PC-9 (cell line): Measurements from ENCODE around the gene COG3.

Experiments
- CTCF ChIP-seq: fragments of 200-600 bp; sonication (generic); conservative IDR thresholded peaks from 2 replicates; pipeline ENCODE4 v1.6.1; 2017; ENCODE audit warnings: mixed run types, antibody characterized with exemption, mild to moderate bottlenecking, moderate library complexity
- EZH2 ChIP-seq: fragments of 200-600 bp; sonication (generic); IDR thresholded peaks from 2 replicates; pipeline ENCODE4 v1.8.0; 2017; ENCODE audit warnings: antibody characterized with exemption, low read depth

DNA sequence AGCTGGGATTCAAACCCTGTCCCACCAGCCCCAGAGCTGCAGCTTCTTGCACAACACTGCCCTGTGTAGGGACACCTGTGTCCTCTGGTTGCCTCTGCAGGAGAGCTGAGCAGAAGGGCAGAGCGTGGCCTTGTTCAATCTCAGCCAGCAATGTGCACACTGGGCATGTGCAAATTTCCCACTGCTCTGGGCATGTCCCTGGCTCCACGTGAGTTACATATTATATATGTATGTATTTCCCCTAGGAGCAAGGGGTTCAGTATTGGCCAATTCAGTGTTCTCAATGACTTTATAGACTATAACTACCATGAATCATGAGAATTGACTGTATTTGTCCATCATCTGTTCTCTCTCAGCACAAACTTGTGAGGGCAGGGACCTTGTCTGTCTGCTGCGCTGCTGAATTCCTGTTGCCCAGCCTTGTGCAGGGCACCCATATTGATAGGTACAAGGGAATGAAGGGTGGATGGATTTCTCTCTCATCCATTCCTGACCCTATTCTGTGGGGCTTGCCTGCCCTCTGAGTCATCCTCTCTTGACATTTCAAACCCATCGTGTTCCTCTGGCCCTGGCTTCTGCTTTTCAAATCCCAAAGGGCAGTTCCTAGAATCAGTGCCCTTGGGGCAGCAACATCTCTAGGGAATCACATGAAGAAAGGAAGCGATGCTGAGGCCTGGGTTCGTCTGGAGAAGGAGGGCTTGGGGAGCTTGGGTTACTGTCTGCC, 81.1 kb downstream of the COG3 start:
- TF ChIP-seq CTCF (no peak), EZH2 (no peak)
